NCI-H510A treated with DMSO at 0.1 percent for 48 hours (cell line): ENCODE data around the gene GCSAM.

Experiments
- DNase-seq: peaks from one replicate; lab custom pipeline; 2025; lab: John Stamatoyannopoulos, UW

Gene GCSAM

DNA sequence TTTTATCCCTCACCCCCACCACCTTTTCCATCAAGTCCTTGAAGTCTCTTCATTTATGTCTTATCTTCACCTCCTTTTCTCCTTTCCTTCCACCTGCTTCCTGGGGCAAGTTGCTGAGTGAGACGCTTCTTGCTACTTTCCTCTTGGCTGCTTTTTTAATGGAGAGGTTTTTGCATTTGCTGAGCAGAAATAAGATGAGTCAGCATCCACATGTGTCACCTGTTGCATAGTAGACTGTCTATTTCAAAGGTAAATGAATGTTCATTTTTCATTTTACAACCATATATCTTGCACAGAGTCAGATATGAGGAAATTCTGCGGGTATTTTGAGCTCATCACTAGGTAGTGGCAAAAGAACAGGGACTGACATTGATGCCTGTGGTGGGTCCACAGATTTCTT, 28.3 kb downstream of the GCSAM start:
- DNase-seq: no peak

DNA sequence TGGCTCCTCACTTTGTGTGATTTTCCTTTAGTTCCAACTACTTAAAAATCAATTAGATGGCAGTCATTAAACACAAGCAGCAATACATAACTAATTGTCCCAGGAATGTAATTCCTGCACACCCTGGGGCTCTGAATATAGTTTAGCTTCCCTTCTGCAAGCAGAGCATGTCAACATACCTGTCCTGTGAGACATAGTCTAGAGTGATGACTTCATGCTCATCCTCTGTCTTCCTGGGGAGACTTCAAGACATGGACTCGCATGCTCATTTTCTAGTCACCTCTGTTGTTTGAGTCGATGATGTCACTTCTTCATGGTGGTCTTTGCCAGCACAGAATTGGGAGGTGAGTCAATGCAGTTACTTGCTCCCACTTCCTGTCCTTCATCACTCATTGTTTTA, 31.1 kb downstream of the GCSAM start:
- no peak for DNase-seq

DNA sequence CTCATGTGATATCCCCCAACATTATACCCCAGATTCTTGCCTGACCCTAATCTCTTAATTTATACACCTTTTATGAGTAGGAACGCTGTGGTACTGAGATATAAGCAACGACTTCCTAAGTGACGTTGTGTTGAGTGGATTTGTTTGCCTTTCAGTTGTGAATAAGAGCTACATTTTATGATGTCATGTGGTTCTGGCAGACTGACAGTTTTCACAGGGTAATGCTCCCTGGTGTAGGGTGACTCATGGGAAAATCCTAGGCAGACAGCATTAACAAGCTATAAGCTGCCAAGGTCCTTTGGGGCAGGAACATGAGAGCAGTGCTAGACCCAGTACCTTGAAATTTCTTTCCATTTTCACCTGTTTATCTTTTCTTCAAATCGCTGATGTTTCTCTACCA, 35.7 kb downstream of the GCSAM start:
- DNase-seq: peak; percentile 69

DNA sequence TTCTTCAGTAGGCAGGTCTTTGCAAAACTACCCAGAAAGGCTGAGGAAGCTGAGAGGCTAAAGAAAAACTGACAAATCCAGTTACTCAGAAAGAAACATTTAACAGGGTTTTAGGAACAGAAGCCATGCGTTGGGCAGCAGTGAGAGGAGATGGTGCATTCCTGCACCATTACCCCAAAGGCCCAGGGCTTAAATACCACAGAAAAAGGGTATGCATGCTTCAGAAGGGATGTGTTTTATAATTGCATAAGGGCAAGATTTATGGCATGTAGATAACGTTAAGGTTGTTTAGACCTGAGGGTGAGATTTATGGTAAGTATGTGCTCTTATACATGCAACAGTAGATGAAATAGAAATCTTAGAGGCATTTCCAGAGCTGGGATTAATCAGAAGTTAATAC, 36.9 kb downstream of the GCSAM start:
- DNase-seq: no peak

DNA sequence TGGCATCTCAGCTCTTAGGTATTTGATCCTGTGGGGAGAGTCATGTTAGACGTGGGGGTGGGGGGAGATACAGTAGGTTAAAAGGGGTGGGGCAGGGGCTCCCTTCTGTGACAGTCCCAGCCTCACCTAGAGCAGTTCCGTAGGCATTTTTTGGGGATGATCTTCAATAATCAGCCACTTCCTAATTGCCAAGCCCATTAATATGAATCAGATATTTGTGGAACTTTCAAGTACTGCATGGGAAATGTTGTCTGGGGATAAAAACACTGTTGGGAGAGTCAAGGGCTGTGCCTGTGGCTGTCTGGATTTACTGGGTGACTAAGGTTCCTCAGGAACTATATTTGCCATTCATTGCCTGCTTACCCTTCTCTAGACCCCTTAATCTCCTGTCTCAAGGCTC, 37.3 kb downstream of the GCSAM start:
- no peak for DNase-seq

DNA sequence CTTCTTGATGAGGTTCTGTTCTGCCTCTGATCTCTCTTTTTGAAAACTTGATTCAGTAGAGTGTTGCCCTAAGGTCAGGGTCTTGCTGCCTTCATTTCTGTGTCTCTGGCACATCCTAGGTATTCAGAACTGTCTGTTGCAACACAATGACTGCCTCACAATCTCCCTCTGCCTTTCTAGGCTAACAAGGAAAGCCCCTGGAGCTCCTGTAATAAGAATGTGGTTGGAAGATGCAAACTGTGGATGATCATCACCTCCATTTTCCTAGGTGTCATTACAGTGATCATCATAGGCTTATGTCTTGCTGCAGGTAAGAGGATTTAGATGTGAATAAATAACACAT, 39.9 kb downstream of the GCSAM start:
- DNase-seq: no peak

DNA sequence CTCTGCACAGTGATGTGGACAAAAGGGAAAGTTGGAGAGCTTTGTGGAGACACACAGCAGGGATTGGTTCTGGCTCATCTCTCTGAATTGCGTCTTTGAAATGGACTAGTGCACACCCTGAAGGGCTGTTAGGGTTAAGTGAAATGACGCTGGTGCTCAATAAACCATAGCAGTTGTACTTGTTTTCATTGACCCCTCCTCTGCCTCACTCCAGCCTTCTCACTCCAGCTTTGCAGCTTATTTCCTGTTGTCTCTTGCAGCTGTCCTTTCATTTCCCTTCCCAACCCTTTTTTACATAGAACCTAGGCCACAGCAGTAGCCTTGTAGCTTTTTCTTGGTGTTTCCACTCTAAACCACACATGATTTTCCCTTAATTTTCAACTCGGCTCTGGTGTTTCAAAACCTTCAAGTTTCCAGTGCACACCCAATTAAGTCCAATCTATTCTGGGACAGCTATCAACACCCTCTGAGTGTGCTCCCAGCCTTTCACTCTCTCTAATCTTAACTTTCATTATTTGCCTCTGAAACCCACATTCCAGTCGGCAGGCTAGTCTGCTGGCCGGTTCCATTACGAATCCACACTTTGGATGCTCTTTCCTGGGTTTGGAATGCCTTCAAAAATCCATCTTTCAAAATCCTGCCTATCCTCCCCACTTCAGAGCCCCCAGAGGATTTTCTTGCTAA, 40.4 kb downstream of the GCSAM start:
- DNase-seq: peak; percentile 62

DNA sequence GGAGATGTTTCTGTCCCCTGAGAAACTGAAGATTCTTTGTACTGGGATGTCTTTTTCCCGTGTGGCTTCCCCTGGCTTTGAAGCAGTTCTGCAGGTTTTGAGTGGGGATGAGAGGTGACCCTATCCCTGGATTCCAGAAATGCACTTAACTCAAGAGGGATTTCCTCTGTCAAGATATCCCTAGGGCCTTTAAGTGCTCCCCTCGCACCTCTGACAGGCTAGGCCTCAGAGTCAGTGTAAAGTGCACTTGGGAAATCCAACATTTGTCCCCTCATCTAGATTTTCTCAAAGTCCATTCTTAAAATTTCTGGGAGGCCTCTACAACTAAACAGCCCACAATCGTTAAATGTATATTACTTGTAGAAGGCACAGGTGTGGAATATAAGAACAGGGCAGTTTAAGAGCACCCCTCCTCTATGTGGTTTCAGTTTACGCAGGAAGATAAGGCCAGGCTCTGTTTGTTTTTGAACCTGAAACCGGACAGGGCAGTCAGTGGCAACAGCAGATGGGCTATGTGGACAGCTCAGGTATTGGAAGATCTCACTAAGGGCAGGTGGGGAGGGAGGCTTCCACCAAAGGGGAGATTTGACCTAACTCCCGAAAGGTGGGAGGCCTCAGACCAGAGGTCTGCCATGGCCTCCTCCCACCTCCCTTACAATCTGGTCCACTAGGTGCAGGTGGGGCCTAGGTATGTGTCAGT, 42.0 kb downstream of the GCSAM start:
- peak; percentile 62 for DNase-seq

DNA sequence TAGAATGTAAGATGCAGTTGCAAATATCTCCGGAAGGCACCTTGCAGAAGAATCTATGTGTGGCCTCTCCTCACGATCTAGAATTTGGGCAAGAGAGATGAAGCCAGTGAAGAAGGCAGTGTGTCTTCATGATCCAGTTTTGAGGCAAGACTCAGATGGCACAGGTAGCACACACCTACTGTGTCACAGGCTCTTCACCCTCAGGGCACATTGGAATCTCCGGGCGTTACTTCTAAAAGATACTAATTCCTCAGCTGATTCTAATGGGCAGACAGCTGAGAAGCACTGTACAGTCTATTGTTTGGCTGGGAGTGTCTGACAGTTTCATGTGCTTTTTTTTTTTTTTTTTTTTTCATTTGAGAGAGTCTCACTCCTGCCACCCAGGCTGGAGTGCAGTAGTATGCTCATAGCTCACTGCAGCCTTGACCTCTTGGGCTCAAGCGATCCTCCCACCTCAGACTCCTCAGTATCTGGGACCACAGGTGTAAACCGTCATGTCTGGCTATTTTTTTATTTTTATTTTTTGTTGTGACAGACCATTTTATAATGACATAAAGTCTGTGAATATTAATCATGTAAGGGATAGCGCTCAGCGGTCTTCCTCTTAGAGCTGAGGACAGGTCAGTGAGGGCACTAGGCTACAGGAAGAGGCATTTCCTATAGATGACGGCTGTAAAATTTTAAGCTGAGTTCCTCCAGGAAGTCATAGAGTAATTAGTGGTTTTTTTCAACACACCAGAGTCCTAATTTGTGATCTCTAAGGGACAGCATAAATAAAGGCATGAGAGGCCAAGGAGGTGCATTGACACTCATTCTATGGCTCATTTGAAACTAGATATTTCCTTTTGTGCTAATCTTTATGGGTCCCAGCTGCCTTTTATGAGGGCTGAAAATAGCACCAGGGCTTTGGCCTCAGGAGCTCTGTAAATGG, 42.8 kb downstream of the GCSAM start:
- no peak for DNase-seq

DNA sequence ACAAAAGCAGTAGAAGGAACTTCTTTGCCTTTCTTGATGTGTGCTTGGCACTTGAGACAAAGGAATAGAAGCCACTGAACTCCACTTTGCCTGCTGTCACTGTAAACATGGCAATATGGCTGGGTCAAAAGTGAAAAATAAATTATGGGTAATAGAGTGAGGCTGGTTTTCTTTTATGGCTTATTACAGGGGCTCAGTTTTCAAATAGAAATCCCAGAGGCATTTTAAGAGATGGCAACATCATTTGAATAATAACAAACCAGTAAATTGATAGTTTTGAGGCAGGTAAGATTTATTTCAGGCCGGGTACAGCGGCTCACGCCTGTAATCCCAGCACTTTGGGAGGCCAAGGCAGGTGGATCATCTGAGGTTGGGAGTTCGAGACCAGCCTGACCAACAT, 44.1 kb downstream of the GCSAM start:
- DNase-seq: no peak

DNA sequence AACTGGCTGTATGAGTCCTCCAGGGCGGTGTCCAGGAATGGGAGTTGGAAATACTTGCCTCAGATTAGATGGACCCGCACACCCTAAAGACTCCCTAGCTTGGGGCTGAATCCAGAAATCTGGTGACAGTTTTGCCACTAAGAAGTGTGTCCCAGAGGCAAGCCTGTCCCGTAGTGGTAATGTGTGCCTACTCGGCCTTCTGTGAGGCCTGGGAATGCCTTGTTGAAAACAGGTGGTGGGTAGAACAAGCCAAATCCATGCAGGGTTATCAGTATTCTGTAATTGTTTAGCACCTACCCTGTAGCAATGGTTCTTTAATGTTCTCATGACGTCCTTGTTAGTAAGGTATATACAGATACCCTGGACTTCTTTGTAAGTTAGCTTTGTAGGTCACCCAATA, 45.3 kb downstream of the GCSAM start:
- DNase-seq: no peak

DNA sequence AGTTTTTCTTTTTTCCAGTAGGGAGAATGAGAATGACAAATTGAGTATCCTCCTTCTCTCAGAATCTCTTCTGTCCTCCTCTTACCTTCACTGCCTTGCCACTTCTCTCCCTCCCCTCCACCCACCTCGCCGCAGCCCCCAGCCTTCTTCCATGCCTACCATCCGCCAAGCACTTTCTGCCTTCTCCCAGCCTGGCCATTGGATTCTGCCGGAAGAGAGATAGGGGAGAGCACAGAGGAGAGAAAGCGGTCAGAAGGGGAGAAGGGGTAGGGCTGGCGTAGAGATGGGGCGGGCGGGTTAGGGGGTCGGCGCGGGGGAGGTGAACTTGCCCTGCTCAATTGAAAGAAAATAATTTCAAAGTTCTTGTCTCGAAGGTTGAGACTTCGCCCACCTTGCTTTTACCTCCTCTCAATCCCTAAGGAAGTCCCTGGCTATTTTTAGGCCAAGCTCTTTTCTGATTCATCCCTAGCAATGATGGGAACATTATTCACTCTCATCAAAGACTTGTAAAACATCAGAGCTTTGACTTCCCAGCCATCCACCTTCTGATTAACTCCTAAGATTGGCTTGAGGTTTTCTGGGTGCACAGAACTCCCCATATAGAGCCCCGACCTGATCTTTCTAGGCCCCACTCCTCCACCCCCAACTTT, 46.0 kb downstream of the GCSAM start:
- no peak for DNase-seq

DNA sequence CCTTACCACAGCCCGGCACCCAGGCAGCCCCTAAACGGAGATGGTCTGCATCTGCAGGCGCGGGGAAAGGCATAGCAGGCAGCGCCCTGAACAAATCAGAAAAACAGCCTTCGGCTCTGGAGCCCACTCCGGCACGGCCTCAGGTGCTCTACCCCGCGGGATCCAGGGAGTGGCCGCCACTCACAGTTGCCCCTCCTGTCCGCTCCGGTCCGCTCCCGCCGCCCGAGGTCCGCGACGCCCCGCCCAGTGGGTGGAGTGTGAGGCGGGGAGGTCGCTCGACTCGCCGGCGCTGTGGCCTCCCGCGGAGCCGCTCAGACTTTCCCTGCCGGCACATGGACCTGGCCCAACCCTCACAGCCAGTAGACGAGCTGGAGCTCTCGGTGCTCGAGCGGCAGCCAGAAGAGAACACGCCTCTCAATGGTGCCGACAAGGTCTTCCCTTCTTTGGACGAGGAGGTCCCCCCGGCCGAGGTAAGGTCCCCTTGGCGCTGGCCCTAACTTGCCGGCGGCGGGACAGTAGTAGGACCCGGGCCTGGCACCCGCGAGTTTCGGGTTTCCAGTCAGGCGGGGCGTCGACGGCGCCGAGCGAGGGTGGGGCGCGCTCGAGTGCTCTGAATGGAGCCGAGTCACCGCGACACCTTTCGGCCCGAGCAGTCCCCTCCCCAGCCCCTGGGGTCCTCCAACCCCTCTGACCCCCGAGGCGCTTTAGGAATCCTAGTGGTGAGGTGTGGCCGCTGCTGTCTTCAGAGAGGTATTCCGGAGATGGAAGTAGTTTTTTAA, 46.8 kb downstream of the GCSAM start, which contains the start of gene C3orf52:
C3orf52 (plus strand) TSS at position 314 of the 779 bp plus-strand sequence; CDS start at position 333, 19 bp downstream.
- DNase-seq: peak; percentile 72

DNA sequence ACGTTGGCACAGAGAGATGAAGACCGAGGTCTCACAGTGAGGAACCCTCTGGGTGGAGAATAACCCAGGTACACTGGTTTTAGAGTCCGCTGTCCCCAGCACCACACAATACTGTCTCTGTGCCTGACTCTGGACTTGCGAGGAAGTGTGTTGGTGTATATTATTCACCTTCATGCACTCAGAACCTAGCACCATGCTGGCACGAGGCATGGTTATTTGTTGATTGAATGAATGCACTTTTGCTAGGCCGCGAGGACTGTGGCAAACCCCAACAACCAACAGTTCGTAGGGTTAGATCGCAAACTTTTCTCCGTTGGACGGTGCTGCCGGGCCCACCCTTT, 47.3 kb downstream of the GCSAM start:
- DNase-seq: no peak

DNA sequence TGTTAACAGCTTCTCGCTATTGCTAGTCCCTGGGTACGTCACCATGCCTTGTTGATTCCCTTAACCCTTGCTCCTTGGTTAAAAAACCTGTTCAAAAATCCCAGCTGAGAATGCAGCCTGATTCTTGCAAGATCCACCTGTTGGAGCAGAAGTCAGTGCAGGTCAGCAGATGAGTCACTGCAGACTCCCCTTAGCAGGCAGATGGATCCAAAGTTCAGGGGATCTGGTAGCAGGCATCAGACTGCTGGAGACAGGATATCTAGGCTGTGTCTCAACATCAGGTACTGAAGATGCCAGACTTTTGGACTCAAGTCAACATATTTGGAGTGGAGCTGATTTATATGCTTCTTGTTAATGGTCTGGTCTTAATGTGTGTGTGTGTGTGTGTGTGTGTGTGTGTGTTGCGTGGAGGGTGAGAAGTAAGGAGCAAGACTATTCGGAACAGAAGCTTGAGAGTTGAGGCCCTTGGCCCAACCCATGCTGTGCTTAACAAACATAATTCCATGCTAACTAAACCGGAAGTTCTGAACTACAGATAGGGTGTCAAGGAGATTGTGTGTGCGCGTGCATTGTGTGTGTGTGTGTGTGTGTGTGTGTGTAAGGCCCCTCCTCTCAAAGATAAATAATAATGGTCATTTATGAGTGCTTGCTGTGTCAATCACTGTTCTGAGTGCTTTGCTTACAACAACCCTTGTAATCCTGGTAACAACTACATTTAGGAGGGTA, 47.9 kb downstream of the GCSAM start:
- DNase-seq: no peak

DNA sequence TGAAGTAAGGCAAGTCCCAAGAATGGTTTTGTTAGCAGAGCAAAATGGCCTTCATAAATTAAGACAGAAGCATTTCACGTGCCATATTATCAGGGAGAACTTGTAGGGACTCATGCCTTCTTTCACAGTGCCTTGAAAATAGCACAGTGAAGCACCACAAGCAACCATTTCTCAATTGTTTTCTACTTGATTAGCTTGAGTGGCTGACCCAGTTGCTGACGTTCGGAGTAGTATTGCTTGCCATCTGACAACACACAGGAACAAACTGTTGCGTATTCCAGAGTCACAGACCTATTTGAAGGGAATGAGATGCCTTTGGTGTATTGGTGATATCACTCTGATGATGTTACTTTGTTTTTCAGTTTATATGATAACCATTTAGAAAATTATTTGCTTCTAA, 49.8 kb downstream of the GCSAM start:
- DNase-seq: no peak

DNA sequence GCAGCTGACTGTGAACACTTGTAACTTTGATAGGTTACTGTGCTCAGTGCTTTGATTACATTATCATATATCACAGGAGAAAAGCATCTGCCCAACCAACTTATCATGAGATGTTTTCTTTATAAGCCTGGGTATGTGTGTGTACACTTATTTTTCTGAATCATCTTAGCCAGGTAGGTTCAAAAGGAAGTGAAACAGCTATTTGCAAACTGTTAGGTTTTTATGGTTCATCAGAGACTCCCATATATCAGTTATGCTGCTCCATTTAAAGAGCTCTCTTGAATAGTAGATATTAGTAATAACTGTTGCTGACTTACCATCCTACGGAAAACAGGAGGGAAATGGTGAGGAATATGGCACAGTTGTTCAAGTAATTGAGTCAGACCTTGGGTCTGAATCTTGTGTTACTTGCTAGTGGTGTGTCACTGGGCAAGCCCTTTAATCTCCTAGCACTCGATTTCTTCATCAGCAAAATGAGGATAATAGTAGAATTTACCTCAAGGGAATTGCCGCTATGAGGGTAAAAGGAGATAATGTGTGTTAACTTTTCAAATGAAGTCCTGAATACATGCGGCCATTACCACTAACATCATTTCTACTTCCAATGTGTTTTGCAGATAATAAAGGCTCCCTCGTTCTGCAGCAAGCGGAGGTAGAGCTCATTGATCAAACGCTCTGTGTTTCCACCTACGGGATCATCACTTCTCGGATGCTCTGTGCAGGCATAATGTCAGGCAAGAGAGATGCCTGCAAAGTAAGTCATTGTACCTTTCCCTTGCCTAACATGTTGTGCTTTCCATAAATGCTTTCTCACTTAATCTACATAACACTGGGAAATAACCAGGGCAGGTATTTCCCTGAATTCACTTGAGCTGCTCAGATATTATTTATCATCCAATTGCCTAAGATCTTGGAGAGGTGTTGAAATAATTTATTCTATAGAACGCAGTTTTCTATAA, 54.6 kb downstream of the GCSAM start:
- DNase-seq: no peak

DNA sequence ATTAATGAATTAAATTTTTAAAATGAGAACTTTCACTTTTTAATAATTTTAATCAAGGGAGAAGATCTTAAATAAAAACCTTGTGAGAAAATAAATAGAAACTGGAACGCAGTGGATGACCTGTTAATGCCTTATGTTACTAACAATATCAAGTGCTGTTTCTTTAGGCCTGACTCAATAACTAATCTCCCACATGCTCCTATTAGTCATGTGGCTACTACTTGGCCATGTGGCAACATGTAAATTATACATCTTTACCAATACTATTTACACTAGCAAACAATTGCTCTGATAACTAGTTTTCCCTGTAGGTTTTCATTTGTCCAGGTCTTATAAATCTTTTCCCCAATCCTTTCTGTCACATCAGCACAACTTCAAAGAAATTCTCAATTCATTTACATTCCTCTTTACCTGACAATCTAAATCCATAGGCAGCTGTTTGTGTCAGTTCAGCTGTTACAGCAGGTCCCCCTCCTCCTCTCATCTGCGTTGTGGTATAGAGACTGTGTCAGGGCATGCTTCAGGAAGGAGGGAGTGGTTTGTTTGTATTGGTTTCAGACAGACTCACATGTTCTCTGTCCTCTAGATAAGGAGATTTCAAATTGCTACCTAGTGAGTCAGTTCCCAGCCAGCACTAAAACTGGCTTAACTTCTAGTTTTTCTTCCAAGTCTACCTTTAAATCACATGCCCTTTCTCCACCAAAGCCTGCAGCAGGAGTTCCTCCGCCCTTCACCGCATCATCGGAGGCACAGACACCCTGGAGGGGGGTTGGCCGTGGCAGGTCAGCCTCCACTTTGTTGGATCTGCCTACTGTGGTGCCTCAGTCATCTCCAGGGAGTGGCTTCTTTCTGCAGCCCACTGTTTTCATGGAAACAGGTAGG, 58.2 kb downstream of the GCSAM start:
- DNase-seq: peak; percentile 76

DNA sequence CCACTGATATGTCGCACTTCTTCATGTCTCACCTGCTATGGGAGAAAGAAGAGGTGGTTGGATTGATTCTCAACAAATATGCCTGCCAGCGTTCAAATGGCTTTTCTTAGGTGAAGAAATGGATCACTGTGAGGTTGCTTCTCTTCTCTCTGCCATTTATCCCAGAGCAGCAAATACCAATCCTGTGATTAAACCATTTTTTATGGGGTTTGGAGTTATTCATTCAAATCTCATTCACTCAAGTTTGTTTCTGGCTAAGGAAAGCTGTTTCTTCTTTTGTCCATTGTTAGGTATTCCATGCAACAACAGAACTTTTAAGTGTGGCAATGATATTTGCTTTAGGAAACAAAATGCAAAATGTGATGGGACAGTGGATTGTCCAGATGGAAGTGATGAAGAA, 59.0 kb downstream of the GCSAM start:
- DNase-seq: no peak
